ENCODE measurements around the gene PSD4. TPM values are rescaled to one million over a fixed set of nuclear protein-coding genes. Genes with fewer than 3 reads are reported as not detected.

PSD4 gene
- total RNA-seq, 1 experiment from 2014 or later, result 1.0 TPM

DNA sequence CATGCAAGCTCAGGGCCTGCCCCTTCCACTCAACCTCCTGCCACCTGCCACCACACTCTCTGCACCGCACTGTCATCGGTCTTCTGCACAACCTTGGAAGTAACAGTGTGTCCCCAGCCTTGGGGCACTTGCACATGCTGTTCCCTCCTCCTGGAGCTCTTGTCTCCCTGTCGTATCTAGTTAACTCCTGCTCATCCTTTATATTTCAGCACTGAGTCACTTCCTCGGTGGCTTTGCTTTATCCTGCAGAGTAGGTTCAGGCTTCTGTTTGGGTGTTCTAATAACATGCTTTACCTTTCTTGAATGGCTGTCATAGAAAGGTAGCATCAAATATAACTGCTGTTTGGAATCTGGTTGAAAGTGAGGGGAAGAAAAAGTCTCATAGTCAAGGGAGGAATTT is 79.7 kb downstream of the PSD4 start:
- peaks cover 8 to 12% of the 10 kb centered on the region in 2 experiments for H3K4me1 Mint-ChIP-seq
- H4K91ac ChIP-seq (ENCODE audit: insufficient read length, low read depth, low read length), result no peak overlapping the region
- no peak overlapping the region for H3K9ac ChIP-seq (ENCODE audit: extremely low read depth, insufficient read length, low read length)
- no peak overlapping the region for H2BK120ac ChIP-seq (ENCODE audit: low read depth, low read length, poor library complexity, severe bottlenecking)
- no peaks in the 10 kb centered on the region for H3K9me3 ChIP-seq (ENCODE audit: control insufficient read depth, low read depth, low read length)
- H3K56ac ChIP-seq (ENCODE audit: insufficient read length, low read depth, low read length), result no peak overlapping the region
- no peaks in the 10 kb centered on the region; a peak in 2 of 5 replicates for H3K9me3 Mint-ChIP-seq
- H3K27ac Mint-ChIP-seq, result no peak overlapping the region
- no peak overlapping the region for H3K27ac ChIP-seq (ENCODE audit: insufficient read length, low read depth, low read length)
- no CpG with 5 or more reads among the region's 4 CpGs for WGBS (ENCODE audit: extremely low coverage, insufficient read length, low lambda C conversion rate)
- H3K23ac ChIP-seq (ENCODE audit: insufficient read length, low read depth, low read length), result no peak overlapping the region
- no peak overlapping the region for H2BK20ac ChIP-seq (ENCODE audit: low read depth, low read length, poor library complexity, severe bottlenecking)
- 0 out of 2 replicates have a peak, but pooled peaks cover 2% of the 10 kb centered on the region for H3K4me1 ChIP-seq (ENCODE audit: insufficient read depth, low read length)
- H4K20me1 ChIP-seq (ENCODE audit: control insufficient read depth, insufficient read depth, insufficient read length), result no peaks in the 10 kb centered on the region
- no peaks in the 10 kb centered on the region for H3K27me3 ChIP-seq (ENCODE audit: insufficient read depth, low read length)
- H3T11ph ChIP-seq (ENCODE audit: low read length), result no peak overlapping the region
- H3K4me2 ChIP-seq (ENCODE audit: insufficient read depth, insufficient read length, low read length), result no peak overlapping the region
- H3K36me3 Mint-ChIP-seq (ENCODE audit: insufficient read depth in 1 of 3, low read depth in 3 of 3), result no peaks in the 10 kb centered on the region
- H3K27me3 Mint-ChIP-seq (ENCODE audit: low read depth), result peaks cover 33% of the 10 kb centered on the region
- no peak overlapping the region for H3K4me3 Mint-ChIP-seq
- H4K5ac ChIP-seq (ENCODE audit: insufficient read length, low read depth, low read length), result no peak overlapping the region
- no peak overlapping the region for H2BK5ac ChIP-seq (ENCODE audit: insufficient read length, low read length)
- H3K23me2 ChIP-seq (ENCODE audit: insufficient read length, low read depth, low read length, poor library complexity, severe bottlenecking), result no peaks in the 10 kb centered on the region
- TF ChIP-seq, protein P1, sequence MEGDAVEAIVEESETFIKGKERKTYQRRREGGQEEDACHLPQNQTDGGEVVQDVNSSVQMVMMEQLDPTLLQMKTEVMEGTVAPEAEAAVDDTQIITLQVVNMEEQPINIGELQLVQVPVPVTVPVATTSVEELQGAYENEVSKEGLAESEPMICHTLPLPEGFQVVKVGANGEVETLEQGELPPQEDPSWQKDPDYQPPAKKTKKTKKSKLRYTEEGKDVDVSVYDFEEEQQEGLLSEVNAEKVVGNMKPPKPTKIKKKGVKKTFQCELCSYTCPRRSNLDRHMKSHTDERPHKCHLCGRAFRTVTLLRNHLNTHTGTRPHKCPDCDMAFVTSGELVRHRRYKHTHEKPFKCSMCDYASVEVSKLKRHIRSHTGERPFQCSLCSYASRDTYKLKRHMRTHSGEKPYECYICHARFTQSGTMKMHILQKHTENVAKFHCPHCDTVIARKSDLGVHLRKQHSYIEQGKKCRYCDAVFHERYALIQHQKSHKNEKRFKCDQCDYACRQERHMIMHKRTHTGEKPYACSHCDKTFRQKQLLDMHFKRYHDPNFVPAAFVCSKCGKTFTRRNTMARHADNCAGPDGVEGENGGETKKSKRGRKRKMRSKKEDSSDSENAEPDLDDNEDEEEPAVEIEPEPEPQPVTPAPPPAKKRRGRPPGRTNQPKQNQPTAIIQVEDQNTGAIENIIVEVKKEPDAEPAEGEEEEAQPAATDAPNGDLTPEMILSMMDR (conservative IDR thresholded peaks at IDR 0.05), result no peak
- H3K79me2 ChIP-seq (ENCODE audit: insufficient read depth, low read length), result no peaks in the 10 kb centered on the region
- H2AK5ac ChIP-seq (ENCODE audit: insufficient read length, low read length), result no peak overlapping the region
- no peak overlapping the region for H4K8ac ChIP-seq (replicated peaks; ENCODE audit: insufficient read length, low read depth, low read length)
- H3K14ac ChIP-seq (ENCODE audit: insufficient read depth, low read length), result no peak overlapping the region
- no peak overlapping the region for H2AFZ ChIP-seq (ENCODE audit: low read length)
- no peak overlapping the region for H3K4ac ChIP-seq (ENCODE audit: low read depth, low read length)
- H2BK15ac ChIP-seq (ENCODE audit: low read depth, low read length), result no peak overlapping the region
- H2BK12ac ChIP-seq (ENCODE audit: insufficient read length, low read depth, low read length), result no peak overlapping the region
- H3K79me1 ChIP-seq (ENCODE audit: insufficient read depth, low read depth, low read length, poor library complexity, severe bottlenecking), result no peaks in the 10 kb centered on the region
- no peak overlapping the region for H3K18ac ChIP-seq (ENCODE audit: insufficient read length, low read depth, low read length)
- DNase-seq, result no peak
